Esophagus mucosa (tissue), 1 donor: ENCODE results near the gene GLB1L3. TPM values are rescaled to one million over a fixed set of nuclear protein-coding genes. Genes with fewer than 3 reads are reported as not detected.
A peak's percentile ranks its signal among the peaks of the same experiment; 100 is the strongest.
"Not testable (repeated sequence)": the region's sequence is repeated elsewhere in the genome, so short reads cannot be mapped to it uniquely, and the experiment has no call there.

Source experiments
- ATAC-seq: fragments of 200-7000 bp; cut with Tn5 transposase; one replicate; pipeline ENCODE4 v1.9.1; 2020
- total RNA-seq: library from RNA; stranded (reverse); gene quantifications from one replicate; pipeline ENCODE4 v1.2.4, GENCODE V29; 2023
- donor health status: DM: yes; HTN: yes; CAD: no.

GLB1L3 gene
- total RNA-seq, 1 donor from 2014 or later = not detected

DNA sequence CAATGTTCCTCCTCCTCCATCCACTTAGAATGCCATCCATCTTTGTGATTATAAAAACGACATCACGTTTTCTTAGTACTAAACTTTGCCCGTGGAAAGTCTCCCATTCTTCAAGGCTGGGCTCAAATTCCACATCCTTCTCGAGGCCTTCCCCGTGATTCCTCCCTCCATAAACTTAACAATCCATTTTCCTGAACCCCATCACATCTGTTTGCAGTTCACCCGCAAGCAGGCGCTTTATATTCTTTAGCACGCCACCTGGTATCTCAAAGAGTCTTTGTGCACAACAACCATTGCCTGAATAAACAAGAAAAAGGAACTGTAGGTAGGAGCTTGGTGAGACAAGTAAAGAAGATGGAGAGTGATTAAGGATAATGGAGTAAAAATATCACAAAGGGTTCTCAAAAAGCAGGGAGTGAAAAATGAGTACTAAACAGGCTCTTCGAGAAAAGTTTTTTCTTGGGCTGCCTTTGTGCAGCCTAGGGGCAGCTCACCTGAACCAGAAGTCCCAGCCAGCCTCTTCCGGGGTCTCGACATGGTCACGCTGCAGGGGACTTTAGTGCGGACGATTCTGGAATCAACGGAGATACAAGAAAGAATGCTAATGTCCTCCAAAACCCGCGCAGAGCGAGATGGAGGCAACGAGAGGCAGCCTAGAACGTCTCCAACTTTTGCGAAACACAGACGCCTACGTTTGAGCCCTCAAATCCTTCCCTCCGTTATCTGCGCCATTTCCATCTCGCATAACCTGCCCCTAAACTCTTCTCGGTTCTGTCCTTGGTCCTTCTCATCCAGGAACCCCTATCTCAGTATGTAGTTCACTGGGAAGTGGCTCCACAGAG, 23.6 kb upstream of the GLB1L3 start:
- ATAC-seq = peak; percentile 9

- peak; percentile 100 for ATAC-seq
Observed at GRCh38 chr11:134253188-134253993, 22.8 kb upstream of the GLB1L3 start, which contains the start of the genes ACAD8 and THYN1. Gene ACAD8 (plus strand): TSS chr11:134253568. CDS start chr11:134253601, 33 bp downstream. Gene THYN1 (minus strand): TSS chr11:134253352. CDS start chr11:134252882, 470 bp downstream.

GRCh38 chr11:134254433-134255183, 21.6 kb upstream of the GLB1L3 start:
- no peak for ATAC-seq

GRCh38 chr11:134255184-134255561, 21.0 kb upstream of the GLB1L3 start:
- ATAC-seq = not testable (repeated sequence)

GRCh38 chr11:134257101-134257500, 19.1 kb upstream of the GLB1L3 start:
- no peak for ATAC-seq

- peak; percentile 53 for ATAC-seq
Observed at GRCh38 chr11:134258577-134258976, 17.6 kb upstream of the GLB1L3 start.

DNA sequence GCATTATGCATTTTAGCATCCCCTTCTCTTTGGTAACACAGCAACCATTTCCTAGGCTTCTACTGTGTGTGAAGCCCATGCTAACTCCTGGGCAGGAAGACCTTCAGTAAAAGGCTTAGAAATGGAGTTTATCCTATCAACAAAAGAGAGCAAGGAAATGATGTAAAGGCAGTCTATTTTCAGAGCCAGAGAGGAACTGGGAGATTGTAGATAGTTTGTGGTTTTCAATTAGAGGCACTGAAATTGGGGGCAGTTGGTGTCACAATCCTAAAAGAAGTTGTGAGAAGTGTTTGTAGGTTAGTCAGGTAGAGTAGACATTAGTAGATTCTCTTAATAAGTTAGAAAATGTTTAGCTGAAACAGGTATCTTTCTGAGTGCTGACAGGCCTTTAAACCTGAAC, 15.7 kb upstream of the GLB1L3 start:
- ATAC-seq = no peak

DNA sequence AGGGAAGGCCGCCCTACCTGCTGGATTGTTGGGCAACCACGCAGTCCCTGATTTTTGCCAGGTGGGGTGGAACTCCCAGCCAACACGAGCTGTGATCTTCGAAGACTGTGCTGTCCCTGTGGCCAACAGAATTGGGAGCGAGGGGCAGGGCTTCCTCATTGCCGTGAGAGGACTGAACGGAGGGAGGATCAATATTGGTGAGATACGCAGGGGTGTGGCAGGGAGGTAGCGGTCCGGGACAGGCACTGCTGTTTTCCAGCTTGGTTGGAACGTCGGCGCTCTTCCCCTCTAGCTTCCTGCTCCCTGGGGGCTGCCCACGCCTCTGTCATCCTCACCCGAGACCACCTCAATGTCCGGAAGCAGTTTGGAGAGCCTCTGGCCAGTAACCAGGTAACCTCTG, 15.2 kb upstream of the GLB1L3 start:
- ATAC-seq = no peak

- ATAC-seq = no peak
Observed at GRCh38 chr11:134261626-134262488, 14.3 kb upstream of the GLB1L3 start.

GRCh38 chr11:134264966-134265764, 11.0 kb upstream of the GLB1L3 start:
- ATAC-seq = no peak

- ATAC-seq = no peak
Observed at GRCh38 chr11:134266440-134266839, 9.7 kb upstream of the GLB1L3 start.

DNA sequence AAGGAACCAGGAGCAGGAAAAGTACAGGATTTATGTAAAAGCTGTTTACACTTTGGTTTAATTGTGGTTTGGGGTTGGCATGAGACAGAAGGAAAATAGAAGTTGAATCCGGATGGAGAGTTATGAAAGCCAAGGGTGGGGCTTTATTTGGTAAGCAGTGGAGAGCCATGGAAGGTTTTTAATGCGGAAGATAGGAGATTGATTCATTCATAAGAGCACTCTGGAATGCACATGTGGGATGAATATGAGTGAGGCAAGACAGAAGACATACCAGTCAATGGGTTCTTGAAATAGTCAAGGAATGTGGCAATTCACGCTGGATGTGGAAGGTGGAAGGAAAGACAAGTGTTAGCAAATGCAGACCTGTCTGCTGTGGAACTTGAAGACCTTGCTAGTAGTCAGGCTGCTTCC, 9.3 kb upstream of the GLB1L3 start:
- peak; percentile 72 for ATAC-seq

- ATAC-seq = no peak
Observed at GRCh38 chr11:134267461-134267860, 8.7 kb upstream of the GLB1L3 start.

DNA sequence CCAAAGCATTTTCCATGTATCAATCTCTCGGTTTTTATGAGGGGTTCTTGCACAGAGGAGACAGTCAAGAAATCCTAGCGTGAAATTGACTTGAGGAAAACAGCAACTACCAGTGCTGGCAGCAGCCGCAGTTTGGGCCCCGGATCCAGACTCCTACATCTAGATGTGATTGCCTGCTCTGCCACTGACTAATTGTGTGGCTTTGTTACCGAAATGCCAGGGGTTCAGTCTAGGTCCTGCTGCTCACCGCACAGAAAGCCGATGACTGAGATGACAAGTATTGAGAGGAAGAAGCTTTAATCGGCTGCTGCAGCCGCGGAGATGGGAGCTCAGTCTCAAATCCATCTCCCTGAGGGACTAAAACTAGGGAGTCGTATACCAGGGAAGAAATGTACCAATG, 8.2 kb upstream of the GLB1L3 start:
- ATAC-seq = no peak

- no peak for ATAC-seq
Observed at GRCh38 chr11:134270250-134270714, 5.9 kb upstream of the GLB1L3 start.

GRCh38 chr11:134271978-134272377, 4.2 kb upstream of the GLB1L3 start:
- ATAC-seq = no peak

DNA sequence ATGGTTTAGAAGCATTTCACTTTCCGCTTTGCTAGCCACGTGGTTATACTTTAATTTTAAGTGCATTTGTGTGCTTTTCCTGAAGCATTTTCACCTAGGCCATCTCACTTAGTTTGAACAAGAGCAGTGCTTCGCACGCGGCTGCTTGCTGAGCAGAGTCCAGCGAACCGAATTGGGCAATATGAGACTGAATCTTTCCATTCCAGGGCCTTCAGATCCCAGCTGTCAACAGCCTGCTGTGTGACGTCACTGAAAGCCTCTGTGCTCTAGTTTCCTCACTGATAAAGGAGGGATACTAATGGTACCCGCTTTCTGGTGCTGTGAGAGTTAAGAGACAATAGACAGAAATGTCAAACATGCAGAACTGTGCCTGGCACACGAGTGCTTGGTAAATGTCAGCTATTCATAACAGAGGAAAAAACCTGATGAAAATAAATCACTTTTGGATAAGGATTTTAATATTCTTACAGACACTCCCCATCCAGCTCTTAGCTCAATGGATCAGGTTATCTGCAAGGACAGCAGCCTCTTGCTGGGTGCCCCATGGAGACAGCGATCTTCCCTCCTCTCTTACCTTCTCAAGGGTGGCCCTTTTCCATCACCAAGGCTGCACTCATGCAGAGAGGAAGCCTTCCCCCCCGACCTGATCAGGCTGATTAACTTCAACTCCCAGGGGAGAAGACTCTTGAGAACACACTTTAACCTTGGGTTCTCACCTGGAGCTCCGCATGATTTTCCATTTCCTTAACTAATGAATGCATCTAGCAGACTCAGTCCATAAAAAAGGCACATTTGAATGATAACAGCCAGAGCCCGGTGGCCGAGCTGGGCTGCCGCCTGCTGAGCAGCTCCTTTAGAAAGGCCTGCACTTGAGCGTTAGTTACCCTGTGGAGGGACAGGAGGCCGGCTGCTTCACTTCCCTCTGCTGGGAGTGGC, 3.5 kb upstream of the GLB1L3 start:
- no peak for ATAC-seq

DNA sequence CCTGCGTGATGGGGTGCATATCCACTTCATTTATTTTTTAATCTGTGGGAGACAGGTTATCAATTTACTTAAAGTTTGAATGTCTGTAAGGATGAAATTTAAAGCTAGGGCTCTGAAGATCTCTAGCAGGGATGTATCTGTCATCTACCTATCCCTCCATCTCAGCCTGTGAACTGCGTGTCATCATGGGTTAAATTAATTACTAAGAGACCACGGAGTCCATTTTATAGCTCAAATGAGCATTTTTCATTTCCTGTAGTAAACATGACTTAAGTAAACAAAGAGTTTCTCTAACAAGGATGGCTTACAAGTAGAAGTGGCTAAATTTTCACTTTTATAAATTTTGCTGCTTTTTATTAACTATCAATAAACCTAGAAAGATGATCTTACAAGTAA, 2.9 kb upstream of the GLB1L3 start:
- ATAC-seq = no peak

GRCh38 chr11:134275188-134275533, 1.0 kb upstream of the GLB1L3 start:
- ATAC-seq = no peak
